ENCODE data around the gene FOXN3.
"Not testable (repeated sequence)": the region's sequence is repeated elsewhere in the genome, so short reads cannot be mapped to it uniquely, and the experiment has no call there.

FOXN3 gene

DNA sequence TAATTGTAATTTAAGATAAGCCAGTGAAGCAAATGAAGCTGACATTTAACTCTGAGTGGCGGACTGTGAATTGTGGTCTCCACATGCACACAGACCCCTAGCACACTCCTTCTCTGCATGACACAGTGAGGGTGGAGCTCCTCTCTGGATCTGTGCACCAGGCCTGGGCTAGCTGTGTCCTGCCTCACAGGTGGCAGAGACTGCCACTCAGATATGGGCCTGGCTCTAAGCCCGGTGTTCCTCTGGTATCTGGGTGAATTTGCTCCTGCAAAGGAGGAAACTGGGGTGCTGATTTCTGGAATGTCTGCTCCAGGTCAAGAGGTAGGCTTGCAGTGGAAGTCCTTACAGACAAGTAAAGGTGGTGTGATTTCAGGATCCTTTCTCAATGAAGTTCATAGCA lies 282.4 kb downstream of the FOXN3 start:
- Mint-ChIP-seq H3K4me3 (no peak overlapping the region), H3K27ac (no peak overlapping the region), H3K9me3 (peaks cover 20% of the 10 kb centered on the region), H3K27me3 (no peaks in the 10 kb centered on the region), H3K4me1 (ENCODE audit: low read depth) (no peaks in the 10 kb centered on the region), H3K36me3 (ENCODE audit: low read depth) (no peaks in the 10 kb centered on the region)

DNA sequence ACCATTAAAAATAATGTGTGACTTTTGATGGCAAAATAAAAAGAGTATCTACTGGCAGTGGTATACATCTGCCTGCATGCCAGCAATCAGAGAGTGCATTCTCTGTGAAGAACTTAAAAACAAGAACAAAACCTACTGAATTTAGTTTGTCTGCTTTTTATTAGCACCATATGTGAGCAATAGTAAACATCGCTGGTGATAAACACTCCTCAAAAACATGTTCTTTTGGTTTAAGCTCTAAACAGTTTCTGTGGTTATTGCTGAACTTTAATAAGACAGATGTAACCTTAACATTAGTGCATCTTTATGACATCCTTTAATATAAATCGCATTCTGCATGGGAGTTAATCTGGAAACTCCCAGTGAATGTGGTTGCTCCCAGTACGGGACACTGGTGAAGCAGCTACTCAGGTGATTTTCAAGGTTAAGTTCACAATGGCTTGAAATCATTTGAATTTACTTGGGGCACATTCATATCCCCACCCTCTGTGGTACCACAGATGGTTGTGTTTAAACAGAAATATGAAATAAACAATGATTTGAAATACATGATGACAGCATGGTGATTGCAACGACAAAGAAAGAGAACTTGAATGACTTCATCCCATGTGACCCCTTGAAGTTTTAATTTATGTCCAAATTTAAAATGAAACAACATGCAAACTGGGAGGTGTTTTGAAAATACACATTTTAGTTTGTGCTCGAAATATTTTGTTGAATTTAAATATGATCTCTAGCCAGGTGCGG lies 285.9 kb downstream of the FOXN3 start:
- Mint-ChIP-seq H3K4me3 (no peak overlapping the region), H3K27me3 (no peaks in the 10 kb centered on the region), H3K9me3 (peaks cover 8% of the 10 kb centered on the region), H3K27ac (no peak overlapping the region), H3K4me1 (ENCODE audit: low read depth) (no peaks in the 10 kb centered on the region), H3K36me3 (ENCODE audit: low read depth) (no peaks in the 10 kb centered on the region)

DNA sequence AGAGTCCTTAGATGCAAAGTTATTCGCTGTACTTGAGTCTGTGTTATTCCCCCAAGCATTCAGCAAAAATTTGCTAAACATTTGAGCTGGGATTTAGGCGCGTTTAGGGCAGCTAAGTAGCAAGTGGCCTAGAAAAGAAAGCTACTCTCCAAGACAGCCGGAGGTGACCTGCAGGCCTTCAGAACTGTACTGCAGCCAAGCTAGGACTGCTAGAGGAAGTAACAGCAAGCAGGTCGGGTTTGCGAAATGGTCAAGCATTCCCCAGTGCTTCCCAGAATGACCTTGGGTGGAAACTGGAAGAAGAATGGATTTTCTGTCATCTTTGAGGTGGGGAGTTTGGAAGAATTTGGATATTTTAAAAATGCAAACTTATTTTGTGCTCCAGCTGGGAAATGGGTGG lies 287.5 kb downstream of the FOXN3 start:
- no peaks in the 10 kb centered on the region for H3K9me3 Mint-ChIP-seq
- H3K36me3 Mint-ChIP-seq (ENCODE audit: low read depth): no peaks in the 10 kb centered on the region
- H3K4me3 Mint-ChIP-seq: no peak overlapping the region
- no peaks in the 10 kb centered on the region for H3K27me3 Mint-ChIP-seq
- no peaks in the 10 kb centered on the region for H3K4me1 Mint-ChIP-seq (ENCODE audit: low read depth)
- no peak overlapping the region for H3K27ac Mint-ChIP-seq

DNA sequence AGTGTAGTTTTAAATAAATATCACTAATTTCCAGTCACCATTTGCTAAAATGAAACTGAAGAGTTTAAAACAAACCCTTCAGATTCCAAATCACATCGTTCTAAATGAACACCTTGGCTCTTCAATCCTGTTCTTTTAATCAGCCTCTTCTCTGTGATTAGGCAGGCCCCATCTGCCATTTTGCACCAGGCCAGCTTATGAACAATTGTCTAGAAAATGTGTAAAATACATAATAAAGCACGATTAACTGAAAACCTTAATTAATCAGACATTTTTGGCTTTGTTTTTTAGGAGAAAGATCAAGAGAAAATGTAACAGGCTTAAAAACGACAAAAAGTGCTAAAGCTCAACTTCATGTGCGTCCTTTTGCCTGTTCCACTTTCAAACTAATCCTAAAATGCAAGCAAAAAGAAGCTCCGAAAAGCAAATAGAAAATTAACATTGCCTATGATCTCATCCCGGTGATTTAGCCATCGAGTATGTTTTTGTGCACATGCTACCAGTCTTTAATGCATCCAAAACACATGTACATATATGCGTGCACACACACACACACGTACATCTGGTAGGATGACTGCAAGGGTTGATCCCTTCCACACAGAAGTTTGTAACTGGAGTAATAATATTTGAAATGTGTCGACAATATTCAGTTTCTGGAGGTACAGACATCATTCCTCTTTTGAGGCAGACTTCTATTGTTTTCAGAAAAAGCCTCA lies 288.6 kb downstream of the FOXN3 start:
- Mint-ChIP-seq H3K9me3 (no peaks in the 10 kb centered on the region), H3K27ac (no peak overlapping the region), H3K36me3 (ENCODE audit: low read depth) (no peaks in the 10 kb centered on the region), H3K4me3 (no peak overlapping the region), H3K27me3 (no peaks in the 10 kb centered on the region), H3K4me1 (ENCODE audit: low read depth) (no peaks in the 10 kb centered on the region)

DNA sequence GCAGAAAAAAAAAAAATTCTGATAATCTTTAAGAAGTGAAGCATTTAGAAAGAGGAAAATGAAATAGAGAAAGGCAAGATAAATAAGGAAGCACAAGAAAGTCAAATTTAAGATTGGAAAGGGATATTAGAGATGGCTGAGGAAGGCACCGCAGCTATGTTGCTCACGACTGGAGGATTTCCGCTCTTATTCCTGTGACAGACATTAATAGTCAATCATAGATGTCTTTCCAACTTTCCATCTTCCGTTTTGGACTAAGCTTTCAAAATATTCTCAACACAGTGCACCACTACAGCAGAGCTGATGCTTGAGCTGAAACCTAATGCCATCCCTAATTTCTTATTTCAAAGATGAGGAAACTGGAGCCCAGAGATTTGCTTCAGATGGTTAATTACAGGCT lies 290.6 kb downstream of the FOXN3 start:
- Mint-ChIP-seq H3K9me3 (no peaks in the 10 kb centered on the region), H3K27ac (no peak overlapping the region), H3K4me1 (ENCODE audit: low read depth) (no peaks in the 10 kb centered on the region)

DNA sequence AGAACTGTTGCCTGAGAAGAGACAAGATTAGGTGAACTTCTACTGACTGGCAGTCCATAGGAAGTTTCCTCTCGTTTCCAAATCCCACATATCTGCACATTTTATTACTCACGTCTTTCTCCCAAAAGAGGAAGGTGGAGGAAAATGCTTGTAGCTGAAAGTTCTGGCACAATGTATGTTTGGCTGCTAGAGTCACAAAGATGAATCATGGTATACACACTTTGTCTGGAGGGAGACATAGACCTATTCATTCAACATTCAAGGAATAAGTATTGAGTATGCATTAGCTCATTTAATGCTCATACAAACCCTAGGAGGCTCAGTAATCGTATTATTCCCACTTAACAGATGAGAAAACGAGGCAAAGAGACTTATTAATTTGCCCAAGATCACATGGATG lies 291.8 kb downstream of the FOXN3 start:
- no peaks in the 10 kb centered on the region for H3K36me3 Mint-ChIP-seq (ENCODE audit: low read depth)
- no peak overlapping the region for H3K27ac Mint-ChIP-seq
- no peak overlapping the region for H3K4me3 Mint-ChIP-seq
- H3K9me3 Mint-ChIP-seq: no peaks in the 10 kb centered on the region
- peaks cover 10% of the 10 kb centered on the region for H3K27me3 Mint-ChIP-seq
- H3K4me1 Mint-ChIP-seq (ENCODE audit: low read depth): no peaks in the 10 kb centered on the region

More for the DNA sequence above, 290.6 kb downstream of the FOXN3 start:
- no peak overlapping the region for H3K4me3 Mint-ChIP-seq
- no peaks in the 10 kb centered on the region for H3K36me3 Mint-ChIP-seq (ENCODE audit: low read depth)
- peaks cover 7% of the 10 kb centered on the region for H3K27me3 Mint-ChIP-seq

DNA sequence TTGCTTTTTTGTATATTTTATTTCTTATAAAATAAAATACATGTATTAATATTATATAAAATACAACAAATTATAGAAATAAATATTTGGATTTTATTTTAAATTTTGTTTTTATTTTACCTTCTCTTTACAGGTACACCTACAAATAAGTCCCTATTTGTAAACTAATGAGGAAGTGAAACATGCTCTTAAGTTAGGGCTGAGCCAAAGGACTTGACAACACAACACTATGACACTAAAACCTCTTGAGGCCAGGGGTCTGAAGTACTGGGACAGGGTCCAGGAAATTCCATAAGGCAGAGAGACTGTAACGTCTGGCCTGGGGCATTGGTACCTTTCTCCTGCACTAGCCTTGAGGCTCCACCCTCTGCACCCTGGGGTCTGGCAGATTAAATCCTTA lies 293.2 kb downstream of the FOXN3 start:
- Mint-ChIP-seq H3K27ac (no peak overlapping the region), H3K27me3 (peaks cover 10% of the 10 kb centered on the region), H3K4me3 (no peak overlapping the region), H3K4me1 (ENCODE audit: low read depth) (no peaks in the 10 kb centered on the region), H3K9me3 (peaks cover 2% of the 10 kb centered on the region), H3K36me3 (ENCODE audit: low read depth) (no peaks in the 10 kb centered on the region)

DNA sequence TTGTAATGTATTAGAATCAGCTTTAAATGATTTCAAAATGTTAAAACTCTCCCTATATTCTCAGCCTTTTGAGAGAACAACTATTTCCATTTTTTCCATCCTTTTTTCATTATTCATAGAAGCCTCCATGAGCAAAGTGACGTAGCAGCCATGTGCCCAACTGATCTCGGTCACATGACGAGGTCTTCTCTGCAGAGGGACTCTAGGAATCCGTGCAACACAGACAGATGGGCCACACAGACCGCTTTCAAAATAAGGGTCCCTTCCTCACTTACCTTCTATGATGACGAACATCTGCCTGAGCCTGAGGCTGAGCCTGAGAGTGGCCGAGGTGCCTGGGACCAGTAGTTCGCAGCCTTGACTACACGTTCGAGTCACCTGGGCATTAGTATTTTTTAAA lies 293.8 kb downstream of the FOXN3 start:
- Mint-ChIP-seq H3K27ac (no peak overlapping the region), H3K9me3 (peaks cover 9% of the 10 kb centered on the region), H3K36me3 (ENCODE audit: low read depth) (no peaks in the 10 kb centered on the region), H3K4me3 (no peak overlapping the region), H3K4me1 (ENCODE audit: low read depth) (no peaks in the 10 kb centered on the region), H3K27me3 (peaks cover 10% of the 10 kb centered on the region)

DNA sequence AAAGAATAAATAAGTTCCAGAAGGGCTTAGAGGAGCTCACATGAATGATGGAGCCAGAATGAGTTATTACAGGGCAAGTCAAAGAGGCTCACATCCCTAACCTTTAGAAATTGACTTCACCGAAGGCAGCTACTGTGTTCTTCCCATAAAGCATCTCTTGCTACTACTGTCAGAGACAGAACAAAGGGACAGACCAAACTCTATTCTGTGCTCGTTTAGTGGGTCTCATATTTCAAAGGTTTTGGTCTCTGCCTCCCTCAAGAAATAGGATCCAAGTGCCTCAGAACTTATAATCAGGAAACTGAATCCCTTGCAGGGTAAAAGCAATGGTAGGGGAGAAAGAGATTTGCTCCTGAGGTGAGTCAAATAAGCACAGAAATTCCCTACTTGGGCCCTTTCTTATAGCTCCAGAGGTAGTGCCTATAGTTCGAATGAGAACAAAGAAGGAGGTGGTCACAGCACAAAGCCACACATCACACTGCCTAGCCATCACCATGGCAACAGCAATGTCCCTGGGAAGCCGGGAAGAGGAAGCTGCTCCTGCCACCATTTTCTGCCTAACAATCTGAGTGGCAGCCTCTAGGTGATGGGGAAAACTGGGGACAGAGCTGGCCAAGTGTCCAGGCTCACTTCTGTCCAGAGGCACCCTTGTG lies 294.9 kb downstream of the FOXN3 start:
- no peaks in the 10 kb centered on the region for H3K36me3 Mint-ChIP-seq (ENCODE audit: low read depth)
- no peak overlapping the region for H3K27ac Mint-ChIP-seq
- no peak overlapping the region for H3K4me3 Mint-ChIP-seq
- peaks cover 10% of the 10 kb centered on the region for H3K27me3 Mint-ChIP-seq
- H3K9me3 Mint-ChIP-seq: peaks cover 9% of the 10 kb centered on the region
- no peaks in the 10 kb centered on the region for H3K4me1 Mint-ChIP-seq (ENCODE audit: low read depth)

DNA sequence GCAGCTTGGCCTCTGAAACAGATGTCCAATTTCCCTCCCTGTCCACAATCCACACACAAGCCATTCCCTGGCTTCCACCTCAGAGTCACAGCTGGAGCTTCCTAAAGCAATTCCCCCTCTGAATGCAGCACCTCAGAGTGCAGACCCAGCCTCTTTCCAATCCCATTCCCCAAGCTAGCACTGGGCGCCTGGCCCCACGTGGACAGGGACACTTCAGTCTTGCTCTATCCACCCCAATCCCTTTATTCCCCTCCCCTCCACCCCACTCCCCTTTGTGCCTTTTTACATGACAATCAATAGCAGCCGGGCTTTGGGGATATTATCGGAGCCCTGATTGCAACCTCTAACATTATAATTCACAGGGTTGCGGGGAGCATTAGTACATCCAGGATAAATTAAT lies 300.0 kb downstream of the FOXN3 start:
- H3K9me3 Mint-ChIP-seq: peaks cover 9% of the 10 kb centered on the region
- no peak overlapping the region for H3K27ac Mint-ChIP-seq
- H3K4me1 Mint-ChIP-seq (ENCODE audit: low read depth): no peaks in the 10 kb centered on the region
- H3K36me3 Mint-ChIP-seq (ENCODE audit: low read depth): no peaks in the 10 kb centered on the region
- H3K4me3 Mint-ChIP-seq: no peak overlapping the region
- H3K27me3 Mint-ChIP-seq: peaks cover 7% of the 10 kb centered on the region

DNA sequence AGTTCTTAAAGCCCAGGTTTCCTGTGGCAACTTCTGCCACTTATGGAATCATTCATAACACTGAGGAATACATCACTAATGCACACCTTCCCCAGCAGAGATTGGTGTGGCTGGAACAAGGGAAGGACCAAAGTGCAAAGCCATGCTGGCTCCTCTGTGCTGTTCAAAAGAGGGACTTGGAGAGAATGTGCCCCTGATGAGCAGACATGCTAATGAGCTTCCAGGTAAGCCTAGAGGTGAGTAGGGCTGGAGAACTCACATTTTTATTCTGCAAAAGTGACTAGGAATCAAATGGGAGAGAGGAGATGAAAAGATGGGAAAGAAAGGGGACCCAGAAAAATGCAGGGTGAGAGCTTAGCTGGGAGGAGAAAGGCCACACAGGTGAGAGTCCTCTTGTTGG lies 302.9 kb downstream of the FOXN3 start:
- no peak overlapping the region for H3K27ac Mint-ChIP-seq
- H3K9me3 Mint-ChIP-seq: peaks cover 9% of the 10 kb centered on the region
- H3K4me1 Mint-ChIP-seq (ENCODE audit: low read depth): no peaks in the 10 kb centered on the region
- no peaks in the 10 kb centered on the region for H3K36me3 Mint-ChIP-seq (ENCODE audit: low read depth)
- H3K4me3 Mint-ChIP-seq: no peak overlapping the region
- H3K27me3 Mint-ChIP-seq: no peaks in the 10 kb centered on the region

DNA sequence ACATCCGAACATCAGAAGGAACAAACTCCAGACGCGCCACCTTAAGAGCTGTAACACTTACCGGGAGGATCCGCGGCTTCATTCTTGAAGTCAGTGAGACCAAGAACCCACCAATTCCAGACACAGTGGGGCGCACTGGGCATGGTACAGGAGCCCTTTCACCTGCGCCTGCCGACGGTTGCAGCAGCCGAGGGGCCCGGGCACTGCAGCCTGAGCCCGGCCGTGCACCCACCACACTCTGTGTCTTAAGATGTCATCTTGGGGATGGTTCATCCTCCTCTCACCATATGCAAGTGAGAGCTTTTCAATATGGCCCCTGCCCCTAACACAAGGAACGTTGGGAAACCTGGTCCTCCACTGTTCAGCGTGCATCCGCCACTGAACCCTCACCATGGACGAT lies 304.3 kb downstream of the FOXN3 start:
- Mint-ChIP-seq H3K27me3 (no peaks in the 10 kb centered on the region), H3K36me3 (ENCODE audit: low read depth) (no peaks in the 10 kb centered on the region), H3K9me3 (no peaks in the 10 kb centered on the region), H3K4me3 (no peak overlapping the region), H3K27ac (no peak overlapping the region), H3K4me1 (ENCODE audit: low read depth) (no peaks in the 10 kb centered on the region)

DNA sequence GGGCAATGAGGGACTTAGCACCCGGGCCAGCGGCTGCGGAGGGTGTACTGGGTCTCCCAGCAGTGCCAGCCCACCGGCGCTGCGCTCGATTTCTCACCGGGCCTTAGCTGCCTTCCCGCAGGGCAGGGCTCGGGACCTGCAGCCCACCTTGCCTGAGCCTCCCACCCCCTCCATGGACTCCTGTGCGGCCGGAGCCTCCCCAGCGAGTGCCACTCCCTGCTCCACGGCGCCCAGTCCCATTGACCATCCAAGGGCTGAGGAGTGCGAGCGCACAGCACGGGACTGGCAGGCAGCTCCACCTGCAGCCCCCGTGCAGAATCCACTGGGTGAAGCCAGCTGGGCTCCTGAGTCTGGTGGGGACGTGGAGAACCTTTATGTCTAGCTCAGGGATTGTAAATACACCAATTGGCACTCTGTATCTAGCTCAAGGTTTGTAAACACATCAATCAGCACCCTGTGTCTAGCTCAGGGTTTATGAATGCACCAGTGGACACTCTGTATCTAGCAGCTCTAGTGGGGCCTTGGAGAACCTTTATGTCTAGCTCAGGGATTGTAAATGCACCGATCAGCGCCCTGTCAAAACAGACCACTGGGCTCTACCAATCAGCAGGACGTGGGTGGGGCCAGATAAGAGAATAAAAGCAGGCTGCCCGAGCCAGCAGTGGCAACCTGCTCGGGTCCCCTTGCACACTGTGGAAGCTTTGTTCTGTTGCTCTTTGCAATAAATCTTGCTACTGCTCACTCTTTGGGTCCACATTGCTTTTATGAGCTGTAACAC lies 305.1 kb downstream of the FOXN3 start:
- not testable (repeated sequence) for H3K4me3 Mint-ChIP-seq; H3K36me3 Mint-ChIP-seq (ENCODE audit: low read depth); H3K27ac Mint-ChIP-seq; H3K9me3 Mint-ChIP-seq; H3K27me3 Mint-ChIP-seq; H3K4me1 Mint-ChIP-seq (ENCODE audit: low read depth)

DNA sequence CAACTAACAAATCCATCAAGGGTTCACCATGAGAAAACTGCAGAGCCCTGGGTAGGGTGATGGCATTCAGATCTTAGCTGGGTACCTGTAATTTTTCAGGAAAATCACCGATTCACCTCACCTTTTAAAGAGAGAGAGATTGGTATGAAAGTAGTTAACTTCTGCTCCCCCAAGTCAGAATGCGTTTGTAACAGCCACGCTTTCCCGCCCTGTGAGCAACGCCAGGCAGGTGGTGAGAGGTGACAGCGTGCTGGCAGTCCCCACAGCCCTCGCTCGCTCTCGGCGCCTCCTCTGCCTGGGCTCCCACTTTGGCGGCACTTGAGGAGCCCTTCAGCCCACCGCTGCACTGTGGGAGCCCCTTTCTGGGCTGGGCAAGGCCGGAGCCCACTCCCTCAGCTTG lies 305.8 kb downstream of the FOXN3 start:
- H3K4me1 Mint-ChIP-seq (ENCODE audit: low read depth); H3K4me3 Mint-ChIP-seq; H3K27ac Mint-ChIP-seq; H3K9me3 Mint-ChIP-seq; H3K36me3 Mint-ChIP-seq (ENCODE audit: low read depth); H3K27me3 Mint-ChIP-seq: not testable (repeated sequence)

DNA sequence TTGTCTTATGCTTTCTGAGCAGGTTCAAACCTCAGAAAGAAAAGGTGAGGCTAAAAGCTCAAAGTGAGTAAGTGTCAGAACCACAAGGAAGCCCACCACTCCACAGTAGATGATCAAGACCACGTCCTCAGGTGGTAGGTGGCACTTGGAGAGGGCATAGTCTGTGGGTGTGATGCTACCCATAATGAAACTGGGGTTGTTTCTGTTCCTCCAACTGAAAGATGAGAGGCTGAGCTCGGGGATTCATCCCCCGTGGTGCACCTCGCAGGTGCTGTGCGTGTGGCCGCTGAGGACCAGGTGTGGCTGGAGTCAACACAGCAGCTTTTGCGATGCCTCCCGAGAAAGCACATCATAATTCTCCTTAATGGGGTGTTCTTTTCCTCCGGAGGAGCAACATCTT lies 306.9 kb downstream of the FOXN3 start:
- Mint-ChIP-seq H3K4me1 (ENCODE audit: low read depth) (no peaks in the 10 kb centered on the region), H3K9me3 (no peaks in the 10 kb centered on the region), H3K27ac (no peak overlapping the region), H3K4me3 (no peak overlapping the region), H3K36me3 (ENCODE audit: low read depth) (no peaks in the 10 kb centered on the region), H3K27me3 (peaks cover 9% of the 10 kb centered on the region)
